Measurements from ENCODE around the gene DNAJC3. TPM values are rescaled to one million over a fixed set of nuclear protein-coding genes. Genes with fewer than 3 reads are reported as not detected.

DNAJC3 gene
- total and polyA plus RNA-seq, 2 experiments from 2014 or later, result 19.5 to 27.5 TPM

GRCh38 chr13:95763601-95764000, 86.7 kb downstream of the DNAJC3 start:
- Mint-ChIP-seq H3K4me3 (no peak overlapping the region), H3K36me3 (ENCODE audit: low read depth) (no peaks in the 10 kb centered on the region), H3K27me3 (ENCODE audit: insufficient read depth, low read depth, poor library complexity) (no peaks in the 10 kb centered on the region), H3K27ac (no peak overlapping the region), H3K9me3 (no peaks in the 10 kb centered on the region), H3K4me1 (no peaks in the 10 kb centered on the region)
- Histone ChIP-seq H3K36me3 (ENCODE audit: insufficient read depth) (no peaks in the 10 kb centered on the region; the same call in 1 of the 2 replicates), H3K4me2 (no peak overlapping the region), H2AFZ (no peak overlapping the region), H3K79me2 (replicated peaks; ENCODE audit: insufficient read depth) (no peaks in the 10 kb centered on the region), H3K4me1 (ENCODE audit: insufficient read depth) (no peaks in the 10 kb centered on the region), H4K20me1 (replicated peaks; ENCODE audit: insufficient read depth) (peaks cover 8% of the 10 kb centered on the region), H3F3A (replicated peaks; ENCODE audit: low read depth) (no peaks in the 10 kb centered on the region), H3K27ac (ENCODE audit: low read depth) (no peak overlapping the region), H3K9me2 (ENCODE audit: insufficient read depth) (no peaks in the 10 kb centered on the region), H3K27me3 (ENCODE audit: insufficient read depth) (no peaks in the 10 kb centered on the region), H3K4me3 (no peak overlapping the region)
- TF ChIP-seq ZNF331 (CRISPR knock-in tag; IDR thresholded peaks at IDR 0.05; ENCODE audit: low read depth) (no peak), JUNB (IDR thresholded peaks at IDR 0.05; ENCODE audit: unreplicated experiment) (no peak), STAT1 (IDR thresholded peaks at IDR 0.05; ENCODE audit: unreplicated experiment) (no peak), EZH2phosphoT487 (IDR thresholded peaks at IDR 0.05; ENCODE audit: unreplicated experiment) (no peak), NANOG (IDR thresholded peaks at IDR 0.05; ENCODE audit: borderline replicate concordance) (no peak), CREB1 (CRISPR knock-in tag; IDR thresholded peaks at IDR 0.05; ENCODE audit: low read depth) (no peak), POLR2AphosphoS5 (IDR thresholded peaks at IDR 0.05; ENCODE audit: low read depth) (no peak), ZNF114 (CRISPR knock-in tag; IDR thresholded peaks at IDR 0.05) (no peak), ETS1 (IDR thresholded peaks at IDR 0.05) (no peak), CTCF (conservative IDR thresholded peaks at IDR 0.05; ENCODE audit: low read depth in 2 of 2) (no peak), EZH2 (IDR thresholded peaks at IDR 0.05; ENCODE audit: low read depth, unreplicated experiment) (no peak)
- TF ChIP-seq, protein P1, sequence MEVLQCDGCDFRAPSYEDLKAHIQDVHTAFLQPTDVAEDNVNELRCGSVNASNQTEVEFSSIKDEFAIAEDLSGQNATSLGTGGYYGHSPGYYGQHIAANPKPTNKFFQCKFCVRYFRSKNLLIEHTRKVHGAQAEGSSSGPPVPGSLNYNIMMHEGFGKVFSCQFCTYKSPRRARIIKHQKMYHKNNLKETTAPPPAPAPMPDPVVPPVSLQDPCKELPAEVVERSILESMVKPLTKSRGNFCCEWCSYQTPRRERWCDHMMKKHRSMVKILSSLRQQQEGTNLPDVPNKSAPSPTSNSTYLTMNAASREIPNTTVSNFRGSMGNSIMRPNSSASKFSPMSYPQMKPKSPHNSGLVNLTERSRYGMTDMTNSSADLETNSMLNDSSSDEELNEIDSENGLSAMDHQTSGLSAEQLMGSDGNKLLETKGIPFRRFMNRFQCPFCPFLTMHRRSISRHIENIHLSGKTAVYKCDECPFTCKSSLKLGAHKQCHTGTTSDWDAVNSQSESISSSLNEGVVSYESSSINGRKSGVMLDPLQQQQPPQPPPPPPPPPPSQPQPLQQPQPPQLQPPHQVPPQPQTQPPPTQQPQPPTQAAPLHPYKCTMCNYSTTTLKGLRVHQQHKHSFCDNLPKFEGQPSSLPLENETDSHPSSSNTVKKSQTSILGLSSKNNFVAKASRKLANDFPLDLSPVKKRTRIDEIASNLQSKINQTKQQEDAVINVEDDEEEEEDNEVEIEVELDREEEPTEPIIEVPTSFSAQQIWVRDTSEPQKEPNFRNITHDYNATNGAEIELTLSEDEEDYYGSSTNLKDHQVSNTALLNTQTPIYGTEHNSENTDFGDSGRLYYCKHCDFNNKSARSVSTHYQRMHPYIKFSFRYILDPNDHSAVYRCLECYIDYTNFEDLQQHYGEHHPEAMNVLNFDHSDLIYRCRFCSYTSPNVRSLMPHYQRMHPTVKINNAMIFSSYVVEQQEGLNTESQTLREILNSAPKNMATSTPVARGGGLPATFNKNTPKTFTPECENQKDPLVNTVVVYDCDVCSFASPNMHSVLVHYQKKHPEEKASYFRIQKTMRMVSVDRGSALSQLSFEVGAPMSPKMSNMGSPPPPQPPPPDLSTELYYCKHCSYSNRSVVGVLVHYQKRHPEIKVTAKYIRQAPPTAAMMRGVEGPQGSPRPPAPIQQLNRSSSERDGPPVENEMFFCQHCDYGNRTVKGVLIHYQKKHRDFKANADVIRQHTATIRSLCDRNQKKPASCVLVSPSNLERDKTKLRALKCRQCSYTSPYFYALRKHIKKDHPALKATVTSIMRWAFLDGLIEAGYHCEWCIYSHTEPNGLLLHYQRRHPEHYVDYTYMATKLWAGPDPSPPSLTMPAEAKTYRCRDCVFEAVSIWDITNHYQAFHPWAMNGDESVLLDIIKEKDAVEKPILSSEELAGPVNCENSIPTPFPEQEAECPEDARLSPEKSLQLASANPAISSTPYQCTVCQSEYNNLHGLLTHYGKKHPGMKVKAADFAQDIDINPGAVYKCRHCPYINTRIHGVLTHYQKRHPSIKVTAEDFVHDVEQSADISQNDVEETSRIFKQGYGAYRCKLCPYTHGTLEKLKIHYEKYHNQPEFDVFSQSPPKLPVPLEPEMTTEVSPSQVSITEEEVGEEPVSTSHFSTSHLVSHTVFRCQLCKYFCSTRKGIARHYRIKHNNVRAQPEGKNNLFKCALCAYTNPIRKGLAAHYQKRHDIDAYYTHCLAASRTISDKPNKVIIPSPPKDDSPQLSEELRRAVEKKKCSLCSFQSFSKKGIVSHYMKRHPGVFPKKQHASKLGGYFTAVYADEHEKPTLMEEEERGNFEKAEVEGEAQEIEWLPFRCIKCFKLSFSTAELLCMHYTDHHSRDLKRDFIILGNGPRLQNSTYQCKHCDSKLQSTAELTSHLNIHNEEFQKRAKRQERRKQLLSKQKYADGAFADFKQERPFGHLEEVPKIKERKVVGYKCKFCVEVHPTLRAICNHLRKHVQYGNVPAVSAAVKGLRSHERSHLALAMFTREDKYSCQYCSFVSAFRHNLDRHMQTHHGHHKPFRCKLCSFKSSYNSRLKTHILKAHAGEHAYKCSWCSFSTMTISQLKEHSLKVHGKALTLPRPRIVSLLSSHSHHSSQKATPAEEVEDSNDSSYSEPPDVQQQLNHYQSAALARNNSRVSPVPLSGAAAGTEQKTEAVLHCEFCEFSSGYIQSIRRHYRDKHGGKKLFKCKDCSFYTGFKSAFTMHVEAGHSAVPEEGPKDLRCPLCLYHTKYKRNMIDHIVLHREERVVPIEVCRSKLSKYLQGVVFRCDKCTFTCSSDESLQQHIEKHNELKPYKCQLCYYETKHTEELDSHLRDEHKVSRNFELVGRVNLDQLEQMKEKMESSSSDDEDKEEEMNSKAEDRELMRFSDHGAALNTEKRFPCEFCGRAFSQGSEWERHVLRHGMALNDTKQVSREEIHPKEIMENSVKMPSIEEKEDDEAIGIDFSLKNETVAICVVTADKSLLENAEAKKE (CRISPR knock-in tag; IDR thresholded peaks at IDR 0.05), result no peak
- TF ChIP-seq, protein P2, sequence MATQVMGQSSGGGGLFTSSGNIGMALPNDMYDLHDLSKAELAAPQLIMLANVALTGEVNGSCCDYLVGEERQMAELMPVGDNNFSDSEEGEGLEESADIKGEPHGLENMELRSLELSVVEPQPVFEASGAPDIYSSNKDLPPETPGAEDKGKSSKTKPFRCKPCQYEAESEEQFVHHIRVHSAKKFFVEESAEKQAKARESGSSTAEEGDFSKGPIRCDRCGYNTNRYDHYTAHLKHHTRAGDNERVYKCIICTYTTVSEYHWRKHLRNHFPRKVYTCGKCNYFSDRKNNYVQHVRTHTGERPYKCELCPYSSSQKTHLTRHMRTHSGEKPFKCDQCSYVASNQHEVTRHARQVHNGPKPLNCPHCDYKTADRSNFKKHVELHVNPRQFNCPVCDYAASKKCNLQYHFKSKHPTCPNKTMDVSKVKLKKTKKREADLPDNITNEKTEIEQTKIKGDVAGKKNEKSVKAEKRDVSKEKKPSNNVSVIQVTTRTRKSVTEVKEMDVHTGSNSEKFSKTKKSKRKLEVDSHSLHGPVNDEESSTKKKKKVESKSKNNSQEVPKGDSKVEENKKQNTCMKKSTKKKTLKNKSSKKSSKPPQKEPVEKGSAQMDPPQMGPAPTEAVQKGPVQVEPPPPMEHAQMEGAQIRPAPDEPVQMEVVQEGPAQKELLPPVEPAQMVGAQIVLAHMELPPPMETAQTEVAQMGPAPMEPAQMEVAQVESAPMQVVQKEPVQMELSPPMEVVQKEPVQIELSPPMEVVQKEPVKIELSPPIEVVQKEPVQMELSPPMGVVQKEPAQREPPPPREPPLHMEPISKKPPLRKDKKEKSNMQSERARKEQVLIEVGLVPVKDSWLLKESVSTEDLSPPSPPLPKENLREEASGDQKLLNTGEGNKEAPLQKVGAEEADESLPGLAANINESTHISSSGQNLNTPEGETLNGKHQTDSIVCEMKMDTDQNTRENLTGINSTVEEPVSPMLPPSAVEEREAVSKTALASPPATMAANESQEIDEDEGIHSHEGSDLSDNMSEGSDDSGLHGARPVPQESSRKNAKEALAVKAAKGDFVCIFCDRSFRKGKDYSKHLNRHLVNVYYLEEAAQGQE (IDR thresholded peaks at IDR 0.05; ENCODE audit: unreplicated experiment), result no peak
- no peak for DNase-seq (ENCODE audit: low spot score)
- ATAC-seq, result no peak

Measured in GM23338 (cell line).